ENCODE data around the gene ZNF554. TPM values are rescaled to one million over a fixed set of nuclear protein-coding genes. Genes with fewer than 3 reads are reported as not detected.

ZNF554 gene
- total RNA-seq, 1 donor = 3.5 TPM

Other genes with a start within 250 kb of the ZNF554 start
- under 0.01 TPM in 1 of 2 replicates, not detected in the other for gene GNG7, start 117.2 kb upstream of the ZNF554 start, total RNA-seq
- under 0.01 and 0.32 TPM in 2 replicates for gene DIRAS1, start 98.5 kb upstream of the ZNF554 start, total RNA-seq
- gene SLC39A3, start 79.9 kb upstream of the ZNF554 start, total RNA-seq = 25.9 and 37.0 TPM in 2 replicates
- 44.5 and 50.9 TPM in 2 replicates for gene SGTA, start 36.6 kb upstream of the ZNF554 start, total RNA-seq
- 65.7 and 72.5 TPM in 2 replicates for gene THOP1, start 34.4 kb upstream of the ZNF554 start, total RNA-seq
- gene ZNF555, start 21.6 kb downstream of the ZNF554 start, total RNA-seq = 4.8 and 6.0 TPM in 2 replicates
- 0.32 and 0.86 TPM in 2 replicates for gene ZNF556, start 47.5 kb downstream of the ZNF554 start, total RNA-seq
- gene ZNF57, start 81.1 kb downstream of the ZNF554 start, total RNA-seq = 3.9 and 6.0 TPM in 2 replicates
- gene ZNF77, start 125.1 kb downstream of the ZNF554 start, total RNA-seq = 3.0 and 4.8 TPM in 2 replicates
- gene TLE6, start 157.7 kb downstream of the ZNF554 start, total RNA-seq = 0.97 and 1.7 TPM in 2 replicates
- 0.32 and 1.7 TPM in 2 replicates for gene TLE2, start 209.4 kb downstream of the ZNF554 start, total RNA-seq
- gene TLE5, start 242.6 kb downstream of the ZNF554 start, total RNA-seq = 289 and 301 TPM in 2 replicates

All from fibroblast of villous mesenchyme (primary cell).